KMS-11 (cell line): ENCODE measurements around the gene CCRL2.

Experiments used
- H2AFZ ChIP-seq: fragments of 200-600 bp; sonication (generic); 2 replicates; pipeline ENCODE4 v1.6.1; 2016; ENCODE audit warnings: antibody characterized with exemption, mixed run types, low read depth
- H3K27ac ChIP-seq: fragments of 200-600 bp; sonication (generic); 2 replicates; pipeline ENCODE4 v1.6.1; 2016; ENCODE audit warnings: mild to moderate bottlenecking, mixed run types
- H3K27me3 ChIP-seq: fragments of 200-600 bp; sonication (generic); 2 replicates; pipeline ENCODE4 v1.6.1; 2017; ENCODE audit warnings: mild to moderate bottlenecking, low read depth, mixed run types, moderate library complexity; ENCODE audit not compliant: insufficient read depth
- H3K36me3 ChIP-seq: fragments of 200-600 bp; sonication (generic); 2 replicates; pipeline ENCODE4 v1.6.1; 2017; ENCODE audit warnings: mild to moderate bottlenecking, mixed run types; ENCODE audit not compliant: insufficient read depth
- H3K4me1 ChIP-seq: fragments of 200-600 bp; sonication (generic); 2 replicates; pipeline ENCODE4 v1.6.1; 2016; ENCODE audit warnings: mild to moderate bottlenecking, low read depth, mixed run types; ENCODE audit not compliant: poor library complexity, severe bottlenecking
- H3K4me2 ChIP-seq: fragments of 200-600 bp; sonication (generic); 2 replicates; pipeline ENCODE4 v1.7.0; 2016; ENCODE audit warnings: mild to moderate bottlenecking, mixed run types
- H3K4me3 ChIP-seq: fragments of 200-600 bp; sonication (generic); IDR thresholded peaks from 2 replicates; pipeline ENCODE4 v1.6.1; 2017; ENCODE audit warnings: low read depth, low read length, mixed read lengths; ENCODE audit not compliant: insufficient read depth
- H3K79me2 ChIP-seq: fragments of 200-600 bp; sonication (generic); 2 replicates; pipeline ENCODE4 v1.6.1; 2016; ENCODE audit warnings: low read depth, mixed run types; ENCODE audit not compliant: insufficient read depth
- H3K9ac ChIP-seq: fragments of 200-600 bp; sonication (generic); 2 replicates; pipeline ENCODE4 v1.6.1; 2016; ENCODE audit warnings: mild to moderate bottlenecking, mixed run types
- H4K20me1 ChIP-seq: fragments of 200-600 bp; sonication (generic); 2 replicates; pipeline ENCODE4 v1.6.1; 2016; ENCODE audit warnings: mild to moderate bottlenecking, mixed run types; ENCODE audit not compliant: insufficient read depth
- TF ChIP-seq, protein P1 (sequence below): fragments of 200-600 bp; sonication (generic); conservative IDR thresholded peaks from 2 replicates; pipeline ENCODE4 v1.6.1; 2017; ENCODE audit warnings: low read depth, mild to moderate bottlenecking, antibody characterized with exemption, low read length, moderate library complexity, mixed read lengths

CCRL2 gene

GRCh38 chr3:46406443-46406787 is 644 bp upstream of the CCRL2 start:
- no peaks in the 10 kb centered on the region for H3K27me3 ChIP-seq
- H3K27ac ChIP-seq = no peak overlapping the region
- TF ChIP-seq, protein P1, sequence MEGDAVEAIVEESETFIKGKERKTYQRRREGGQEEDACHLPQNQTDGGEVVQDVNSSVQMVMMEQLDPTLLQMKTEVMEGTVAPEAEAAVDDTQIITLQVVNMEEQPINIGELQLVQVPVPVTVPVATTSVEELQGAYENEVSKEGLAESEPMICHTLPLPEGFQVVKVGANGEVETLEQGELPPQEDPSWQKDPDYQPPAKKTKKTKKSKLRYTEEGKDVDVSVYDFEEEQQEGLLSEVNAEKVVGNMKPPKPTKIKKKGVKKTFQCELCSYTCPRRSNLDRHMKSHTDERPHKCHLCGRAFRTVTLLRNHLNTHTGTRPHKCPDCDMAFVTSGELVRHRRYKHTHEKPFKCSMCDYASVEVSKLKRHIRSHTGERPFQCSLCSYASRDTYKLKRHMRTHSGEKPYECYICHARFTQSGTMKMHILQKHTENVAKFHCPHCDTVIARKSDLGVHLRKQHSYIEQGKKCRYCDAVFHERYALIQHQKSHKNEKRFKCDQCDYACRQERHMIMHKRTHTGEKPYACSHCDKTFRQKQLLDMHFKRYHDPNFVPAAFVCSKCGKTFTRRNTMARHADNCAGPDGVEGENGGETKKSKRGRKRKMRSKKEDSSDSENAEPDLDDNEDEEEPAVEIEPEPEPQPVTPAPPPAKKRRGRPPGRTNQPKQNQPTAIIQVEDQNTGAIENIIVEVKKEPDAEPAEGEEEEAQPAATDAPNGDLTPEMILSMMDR = no peak
- no peaks in the 10 kb centered on the region for H3K4me1 ChIP-seq
- H3K36me3 ChIP-seq = no peaks in the 10 kb centered on the region
- no peak overlapping the region for H3K4me3 ChIP-seq
- H3K79me2 ChIP-seq = no peaks in the 10 kb centered on the region
- H3K4me2 ChIP-seq = no peak overlapping the region
- H3K9ac ChIP-seq = no peak overlapping the region
- no peak overlapping the region for H2AFZ ChIP-seq
- H4K20me1 ChIP-seq = no peaks in the 10 kb centered on the region

GRCh38 chr3:46407970-46408369 is 911 bp downstream of the CCRL2 start:
- no peak overlapping the region for H2AFZ ChIP-seq
- TF ChIP-seq, protein P1 = no peak
- no peak overlapping the region for H3K4me2 ChIP-seq
- no peaks in the 10 kb centered on the region for H3K4me1 ChIP-seq
- no peak overlapping the region for H3K9ac ChIP-seq
- no peaks in the 10 kb centered on the region for H3K27me3 ChIP-seq
- no peaks in the 10 kb centered on the region for H3K36me3 ChIP-seq
- no peak overlapping the region for H3K4me3 ChIP-seq
- H3K79me2 ChIP-seq = no peaks in the 10 kb centered on the region
- no peaks in the 10 kb centered on the region for H4K20me1 ChIP-seq
- H3K27ac ChIP-seq = no peak overlapping the region

DNA sequence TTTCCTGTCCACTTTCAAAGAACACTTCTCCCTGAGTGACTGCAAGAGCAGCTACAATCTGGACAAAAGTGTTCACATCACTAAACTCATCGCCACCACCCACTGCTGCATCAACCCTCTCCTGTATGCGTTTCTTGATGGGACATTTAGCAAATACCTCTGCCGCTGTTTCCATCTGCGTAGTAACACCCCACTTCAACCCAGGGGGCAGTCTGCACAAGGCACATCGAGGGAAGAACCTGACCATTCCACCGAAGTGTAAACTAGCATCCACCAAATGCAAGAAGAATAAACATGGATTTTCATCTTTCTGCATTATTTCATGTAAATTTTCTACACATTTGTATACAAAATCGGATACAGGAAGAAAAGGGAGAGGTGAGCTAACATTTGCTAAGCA is 1.8 kb downstream of the CCRL2 start:
- H3K4me3 ChIP-seq = no peak overlapping the region
- H3K4me1 ChIP-seq = no peaks in the 10 kb centered on the region
- H3K79me2 ChIP-seq = no peaks in the 10 kb centered on the region
- no peaks in the 10 kb centered on the region for H3K27me3 ChIP-seq
- H3K4me2 ChIP-seq = no peak overlapping the region
- H3K27ac ChIP-seq = no peak overlapping the region
- TF ChIP-seq, protein P1 = no peak
- H3K9ac ChIP-seq = no peak overlapping the region
- H3K36me3 ChIP-seq = no peaks in the 10 kb centered on the region
- H4K20me1 ChIP-seq = no peaks in the 10 kb centered on the region
- H2AFZ ChIP-seq = no peak overlapping the region

DNA sequence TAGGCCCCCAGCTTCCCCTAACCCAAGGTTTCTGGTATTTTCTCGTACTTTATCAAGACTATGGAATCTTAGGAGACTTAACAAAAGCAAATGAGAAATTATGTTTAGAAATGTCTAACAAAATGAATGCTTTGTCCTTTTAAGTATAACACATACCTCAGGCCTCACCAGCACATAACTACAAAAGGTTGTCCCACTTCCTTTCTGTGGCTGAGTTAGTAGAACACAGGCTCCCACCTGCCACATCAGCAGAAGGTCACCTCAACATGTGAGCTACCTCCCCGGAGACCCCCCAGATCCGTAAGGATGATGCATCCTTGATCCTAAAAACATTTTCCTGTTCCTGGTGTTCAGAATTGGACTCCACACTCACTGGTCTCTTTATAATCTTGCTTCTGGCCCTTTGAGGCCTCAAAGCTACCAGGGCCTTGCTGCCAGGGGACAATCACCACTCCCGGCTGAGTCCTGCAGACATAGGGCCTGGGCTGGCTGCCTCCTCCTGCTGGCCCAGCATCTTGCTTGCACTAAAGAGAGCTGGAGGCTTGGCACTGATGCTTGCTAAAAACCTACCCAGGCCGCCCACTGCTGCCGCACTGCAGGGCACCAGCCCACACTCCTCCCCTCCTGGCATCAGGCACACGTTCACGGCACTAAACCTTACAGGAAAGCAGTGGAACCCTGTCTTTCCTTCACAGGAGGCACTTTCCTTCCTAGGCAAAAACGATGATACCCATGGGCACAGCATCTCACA is 2.9 kb downstream of the CCRL2 start:
- H3K4me2 ChIP-seq = no peak overlapping the region

More for the DNA sequence above, 2.9 kb downstream of the CCRL2 start:
- no peaks in the 10 kb centered on the region for H3K79me2 ChIP-seq
- no peak overlapping the region for H3K9ac ChIP-seq
- TF ChIP-seq, protein P1 = no peak
- no peak overlapping the region for H2AFZ ChIP-seq
- H3K27ac ChIP-seq = no peak overlapping the region
- H3K4me1 ChIP-seq = peaks cover 2% of the 10 kb centered on the region
- H3K4me3 ChIP-seq = no peak overlapping the region
- no peaks in the 10 kb centered on the region for H3K36me3 ChIP-seq
- H3K27me3 ChIP-seq = no peaks in the 10 kb centered on the region
- H4K20me1 ChIP-seq = no peaks in the 10 kb centered on the region
